Measurements from ENCODE around the gene EXD3.

EXD3 gene

DNA sequence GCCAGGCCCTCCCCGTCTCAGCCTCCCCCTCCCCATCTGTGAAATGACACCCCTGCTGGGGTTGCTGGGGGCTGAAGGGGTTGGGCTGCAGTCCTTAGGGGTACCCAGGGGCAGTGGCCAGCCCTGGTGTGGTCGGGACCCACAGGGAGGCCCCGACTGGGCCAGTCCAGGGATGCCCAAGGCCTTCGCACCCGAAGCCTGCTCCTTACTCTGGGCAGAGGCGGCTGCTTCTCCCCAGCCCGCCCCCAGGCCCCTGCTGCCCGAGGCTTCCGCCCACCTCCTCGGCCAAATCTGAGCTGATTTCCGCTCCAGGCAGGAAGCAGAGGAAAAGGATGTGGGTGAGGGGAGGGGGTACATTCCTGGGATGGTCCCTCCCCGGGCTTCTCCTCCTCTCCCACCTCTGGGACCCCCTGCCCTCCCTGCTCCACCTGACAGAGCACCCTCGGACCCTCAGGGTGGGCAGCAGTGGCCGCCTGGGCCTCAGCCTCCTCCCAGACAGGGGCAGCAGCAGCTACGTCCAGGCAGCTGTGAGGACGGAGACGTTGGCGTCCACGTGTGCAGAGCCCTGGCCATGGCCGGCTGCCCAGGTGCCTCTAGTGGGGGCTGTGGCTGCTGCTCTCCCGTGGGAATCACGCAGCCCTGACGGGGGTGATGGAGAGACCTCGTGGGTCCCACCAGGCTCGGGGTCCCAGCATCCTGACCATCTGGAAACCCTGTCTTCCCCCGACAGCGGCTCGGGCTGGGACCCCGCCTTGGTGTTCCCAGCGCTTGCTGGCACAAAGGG, 116.7 kb downstream of the EXD3 start:
- DNase-seq (ENCODE audit: low read depth): no peak

DNA sequence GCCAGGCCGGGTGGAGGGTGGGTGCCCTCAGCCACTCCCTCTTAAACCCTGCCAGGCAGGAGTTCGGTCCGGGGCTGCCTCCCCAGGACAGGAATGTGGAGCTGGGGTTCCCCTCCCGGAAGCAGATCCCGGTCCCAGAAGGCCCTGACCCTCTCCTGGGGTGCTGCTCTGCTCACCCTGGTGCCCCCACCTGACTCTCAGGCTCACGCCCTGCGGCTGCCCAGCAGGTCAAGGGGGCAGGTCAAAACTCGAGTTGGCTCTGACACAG, 117.2 kb downstream of the EXD3 start:
- DNase-seq (ENCODE audit: low read depth): no peak

DNA sequence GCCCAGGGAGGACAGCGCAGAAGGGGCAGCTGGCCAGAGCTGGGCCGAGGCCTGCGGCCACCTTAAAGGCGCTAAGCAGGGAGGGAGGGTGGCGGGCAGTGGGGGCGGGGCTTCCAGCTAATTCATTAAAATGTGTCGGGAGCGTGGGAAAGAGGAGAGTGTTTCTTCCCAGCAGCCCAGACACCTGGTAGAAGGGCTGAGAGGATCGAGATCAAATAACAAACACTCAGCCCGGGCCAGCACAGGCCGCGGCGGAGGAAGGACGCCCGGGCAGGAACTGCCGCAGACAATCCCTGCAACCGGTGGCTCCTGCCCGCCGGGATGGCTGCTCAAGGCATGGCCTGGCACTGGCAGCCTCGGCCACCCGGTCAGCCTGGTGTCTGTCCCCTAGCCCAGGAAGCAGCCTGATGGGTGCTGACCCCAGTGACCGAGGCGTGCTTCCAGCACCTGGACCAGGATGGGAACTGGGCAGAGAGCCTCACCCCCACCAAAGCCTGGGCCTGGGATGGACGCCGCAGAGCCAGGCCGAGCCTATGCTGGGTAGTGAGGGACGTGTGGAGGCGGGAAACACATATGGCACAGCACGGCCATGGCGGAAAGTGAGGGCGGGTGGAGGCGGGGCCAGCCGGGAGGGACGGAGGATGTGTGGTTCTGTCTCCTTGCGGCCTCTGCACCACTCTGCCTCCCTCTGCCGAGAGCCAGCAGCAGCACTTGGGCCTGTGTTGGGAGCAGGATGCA, 117.7 kb downstream of the EXD3 start:
- peak; percentile 23 for DNase-seq (ENCODE audit: low read depth)

DNA sequence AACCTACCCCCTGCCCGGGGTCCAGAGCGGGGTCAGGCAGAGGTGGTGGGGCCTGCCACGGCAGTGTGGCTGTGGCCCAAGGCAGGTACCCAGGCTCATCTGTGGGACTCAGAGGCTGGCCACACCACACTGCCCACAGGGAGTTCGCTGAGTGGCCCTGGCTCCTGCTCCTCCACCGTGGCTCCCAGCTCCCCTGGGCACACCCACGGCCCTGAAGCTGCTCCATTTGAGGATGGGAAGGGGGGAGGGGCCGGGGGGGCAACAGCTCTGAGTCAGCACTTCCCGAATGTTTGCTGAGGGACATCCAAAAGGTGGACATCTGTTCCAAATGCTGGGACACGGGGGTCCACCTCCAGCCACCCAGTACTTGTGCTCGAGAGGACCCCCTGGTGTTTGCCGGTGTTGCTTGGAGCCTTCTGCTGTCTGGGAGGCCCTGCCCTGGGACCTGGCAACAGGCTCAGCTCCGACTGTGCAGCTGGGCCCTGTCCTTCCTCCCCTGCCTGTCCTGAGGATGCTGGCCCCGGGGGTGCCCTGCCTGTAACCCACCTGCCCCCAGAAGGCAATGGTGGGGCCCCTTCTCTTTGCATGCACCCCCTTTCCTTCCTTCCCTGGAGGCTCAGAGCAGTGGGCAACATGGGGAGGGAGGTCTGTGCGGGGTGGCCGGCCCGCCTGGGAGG, 118.4 kb downstream of the EXD3 start:
- DNase-seq (ENCODE audit: low read depth): no peak

DNA sequence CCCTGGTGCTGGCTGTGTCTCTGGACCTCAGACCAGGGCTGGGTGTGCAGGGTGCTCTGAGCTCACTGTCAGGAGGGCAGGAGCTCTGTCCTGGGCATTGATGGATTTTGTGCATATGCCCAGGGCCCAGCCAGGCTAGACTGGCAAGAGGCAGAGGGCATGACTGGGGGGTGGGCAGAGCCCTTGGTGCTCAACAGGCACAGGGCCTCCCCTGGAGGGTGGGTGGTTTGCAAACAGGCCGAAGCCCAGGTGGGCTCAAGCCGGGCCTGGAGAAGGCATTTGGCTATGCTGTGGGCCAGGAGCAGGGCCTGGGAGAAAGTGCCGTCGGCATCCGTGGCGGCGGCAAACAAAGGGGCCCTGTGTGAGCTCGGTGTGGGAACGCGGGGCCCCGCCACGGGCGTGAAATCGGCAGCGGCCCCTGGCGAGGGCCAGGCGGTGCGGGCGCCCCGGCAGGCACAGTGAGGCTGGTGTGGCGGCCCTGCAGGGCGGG, 119.0 kb downstream of the EXD3 start:
- no peak for DNase-seq (ENCODE audit: low read depth)

DNA sequence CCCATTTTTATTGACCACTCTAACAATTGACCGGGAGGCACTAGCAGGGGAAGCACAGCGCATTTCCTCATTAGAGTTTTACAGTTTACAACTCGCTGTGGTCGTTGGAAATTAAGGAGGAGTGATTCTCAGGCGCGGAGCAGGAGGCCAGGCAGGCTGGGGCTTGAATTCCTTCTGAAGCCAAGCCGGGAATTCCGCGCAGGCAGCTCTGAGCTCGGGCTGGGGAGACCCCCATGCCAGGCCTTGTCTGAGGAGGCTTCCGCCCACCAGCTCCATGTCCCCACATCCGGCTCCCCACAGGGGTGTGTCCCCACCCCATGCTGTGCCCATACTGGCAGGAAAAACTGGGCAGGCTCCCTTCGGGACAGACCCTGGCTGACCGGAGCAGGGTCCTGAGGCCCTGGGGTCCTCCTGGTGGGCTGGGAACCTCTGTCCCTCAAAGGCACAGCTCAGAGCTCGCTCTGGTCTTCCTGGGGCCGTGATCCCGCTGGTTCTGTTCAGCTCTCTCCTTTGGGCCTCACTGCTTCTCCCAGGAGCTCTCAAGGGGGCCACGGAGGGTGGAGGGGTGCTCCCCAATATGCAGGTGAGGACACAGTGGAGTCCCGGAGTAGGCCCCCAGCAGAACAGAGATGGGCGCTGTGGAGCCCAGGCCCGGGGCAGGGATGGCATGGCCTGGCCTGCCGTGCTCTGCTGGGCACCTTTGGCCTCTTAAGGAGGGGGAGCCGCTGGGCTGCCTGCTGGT, 119.6 kb downstream of the EXD3 start:
- DNase-seq (ENCODE audit: low read depth): no peak

DNA sequence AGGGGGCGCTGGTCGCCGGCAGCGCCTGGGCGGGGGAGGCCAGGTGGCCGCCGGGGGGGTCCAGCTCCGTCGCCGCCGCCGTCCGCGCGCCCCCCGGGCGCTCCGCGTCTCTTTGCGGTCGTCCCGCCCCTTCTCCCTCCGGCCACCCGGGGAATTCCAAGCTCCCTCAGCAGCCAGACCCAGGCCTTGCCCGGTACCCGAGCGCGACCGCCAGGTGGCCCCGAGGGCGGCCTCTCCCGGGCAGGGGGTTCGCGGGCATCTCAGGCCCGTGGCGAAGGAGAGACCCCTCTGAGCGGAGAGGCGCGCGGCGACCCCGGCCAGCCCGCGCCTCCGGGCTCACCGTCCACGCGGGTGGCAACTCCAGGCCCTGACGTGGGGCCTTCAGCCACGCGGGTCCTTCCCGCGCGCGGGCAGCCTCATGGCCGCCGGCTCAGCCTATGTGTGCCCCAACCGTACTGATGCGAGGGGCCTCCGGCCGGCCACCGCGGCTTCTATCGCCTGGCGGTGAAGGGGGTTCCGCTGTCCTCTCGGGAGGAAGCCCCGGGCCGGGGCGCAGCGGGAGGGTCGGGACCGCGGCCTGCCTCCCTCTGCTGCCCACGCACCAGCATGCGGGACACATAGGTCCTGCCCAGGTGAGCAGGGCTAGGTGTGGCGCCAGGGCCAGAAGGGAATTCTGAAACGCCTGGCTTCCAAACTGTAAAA, 120.4 kb downstream of the EXD3 start:
- no peak for DNase-seq (ENCODE audit: low read depth)

DNA sequence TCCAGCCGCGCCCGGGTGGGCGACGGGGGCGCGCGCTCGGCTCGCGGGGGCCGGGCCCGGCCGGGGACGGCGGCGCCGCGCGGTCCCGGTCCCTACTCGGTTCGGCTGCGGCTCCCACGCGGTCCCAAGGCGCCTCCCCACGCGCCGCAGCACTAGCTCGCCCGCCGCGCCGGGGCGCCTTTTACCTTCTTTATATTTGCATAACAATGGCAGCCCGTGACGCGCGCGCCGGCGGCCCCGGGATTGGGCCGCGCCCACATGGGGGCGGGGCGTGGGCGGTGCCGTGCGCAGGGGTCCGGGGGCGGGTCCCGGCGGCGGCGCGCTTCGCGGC, 120.9 kb downstream of the EXD3 start, which contains the start of gene NRARP:
Gene NRARP (minus strand): TSS at position 154 of the 331 bp plus-strand sequence. CDS start 343 bp downstream, outside the sequence.
- DNase-seq (ENCODE audit: low read depth): peak; percentile 78

DNA sequence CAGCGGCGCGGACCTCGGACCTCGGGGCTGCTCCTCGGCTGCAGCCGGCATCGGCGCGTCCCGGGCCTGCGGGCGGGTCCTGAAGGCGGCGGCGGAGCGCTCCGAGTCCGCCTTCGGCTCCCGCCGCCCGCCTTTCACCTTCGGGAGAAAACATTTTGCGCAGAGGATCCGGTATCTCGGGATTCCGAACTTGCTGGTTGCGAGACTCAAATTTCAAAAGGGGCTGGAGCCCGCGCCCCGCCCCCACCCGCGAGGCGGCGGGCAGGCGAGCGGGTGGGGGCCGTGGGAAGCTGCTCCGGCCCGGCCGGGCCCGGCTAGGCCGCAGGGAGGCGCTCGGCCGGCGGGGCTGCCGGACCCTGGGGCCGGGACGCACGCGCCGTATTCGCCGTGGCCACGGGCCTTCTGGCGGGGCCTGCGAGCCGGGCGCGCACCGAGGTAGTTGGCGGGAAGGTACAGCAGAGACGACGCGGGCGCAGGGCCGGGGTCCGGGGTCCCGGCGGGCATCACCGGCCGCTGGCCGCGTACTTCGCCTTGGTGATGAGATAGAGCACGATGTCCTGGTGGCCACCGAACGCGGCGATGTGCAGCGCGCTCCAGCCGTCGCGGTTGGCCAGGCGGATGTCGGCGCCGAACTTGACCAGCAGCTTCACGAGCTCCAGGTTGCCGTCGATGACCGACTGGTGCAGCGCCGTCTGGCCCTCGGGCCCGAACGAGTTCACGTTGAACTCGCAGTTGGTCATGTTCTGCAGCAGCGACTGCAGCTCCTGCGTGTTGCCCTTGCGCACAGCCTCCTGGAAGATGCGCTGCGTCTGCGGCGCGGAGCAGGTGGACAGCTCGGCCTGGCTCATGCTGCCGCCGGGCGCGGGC, 121.6 kb downstream of the EXD3 start:
- DNase-seq (ENCODE audit: low read depth): no peak

DNA sequence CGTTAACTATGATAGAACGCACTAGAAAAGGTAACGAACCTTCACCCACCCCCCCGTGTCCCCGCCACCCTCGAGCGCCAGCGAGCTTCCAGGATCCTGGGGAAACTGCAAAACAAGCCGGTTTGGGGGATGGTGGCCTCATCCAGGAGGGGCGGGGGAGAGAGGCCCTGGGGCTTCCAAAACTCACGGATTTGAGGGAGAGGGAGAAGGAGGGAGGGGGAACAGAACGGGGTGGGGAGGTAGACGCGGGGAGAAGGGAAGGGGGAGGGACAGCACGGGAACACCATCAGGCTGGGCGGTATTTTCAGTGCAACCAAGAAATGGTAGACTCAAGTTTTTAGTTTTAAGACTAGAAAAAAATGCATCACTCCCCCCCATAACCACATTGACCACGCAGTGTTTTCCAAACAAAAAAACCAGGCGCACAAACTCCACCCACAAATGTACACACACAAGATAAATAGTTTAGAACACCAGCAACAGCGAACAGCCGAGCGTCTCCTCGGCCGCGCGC, 122.3 kb downstream of the EXD3 start:
- DNase-seq (ENCODE audit: low read depth): no peak

DNA sequence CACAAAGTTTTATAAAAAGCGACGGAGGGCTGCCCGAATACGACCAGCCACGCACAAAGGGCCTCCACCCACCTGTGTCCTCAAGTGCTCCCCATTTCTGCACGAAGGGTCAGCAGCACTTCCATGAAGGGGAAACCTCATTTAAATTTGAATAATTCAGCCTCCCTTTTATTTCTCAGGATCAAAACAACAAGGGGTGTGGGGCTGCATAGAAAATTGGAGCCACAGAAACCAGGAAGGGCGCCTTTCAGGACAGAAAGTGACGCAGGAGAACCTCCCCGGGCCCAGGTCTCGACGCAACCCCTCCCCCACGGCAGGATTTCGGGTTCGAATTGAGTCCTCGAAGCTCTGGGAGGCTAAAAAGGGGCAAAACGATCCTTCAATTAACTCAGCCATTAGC, 123.0 kb downstream of the EXD3 start:
- no peak for DNase-seq (ENCODE audit: low read depth)

DNA sequence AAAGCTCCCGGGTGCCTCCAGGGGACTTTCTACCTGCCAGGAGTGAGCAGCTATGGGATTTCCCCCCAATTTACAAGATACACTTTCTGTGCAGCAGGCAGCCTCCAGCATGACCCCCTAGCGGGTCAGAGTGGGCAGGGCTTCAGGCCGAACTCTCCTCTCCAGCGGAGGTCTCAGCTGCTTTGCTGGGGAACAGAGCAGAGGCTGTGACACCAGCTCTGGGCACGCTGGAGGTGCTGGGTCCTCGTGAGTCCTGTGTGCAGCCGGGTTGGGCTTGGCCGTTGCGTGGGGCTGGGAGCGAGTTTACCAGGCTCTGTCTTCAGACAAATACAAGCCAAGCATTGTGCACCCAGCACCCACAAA, 123.8 kb downstream of the EXD3 start:
- no peak for DNase-seq (ENCODE audit: low read depth)

DNA sequence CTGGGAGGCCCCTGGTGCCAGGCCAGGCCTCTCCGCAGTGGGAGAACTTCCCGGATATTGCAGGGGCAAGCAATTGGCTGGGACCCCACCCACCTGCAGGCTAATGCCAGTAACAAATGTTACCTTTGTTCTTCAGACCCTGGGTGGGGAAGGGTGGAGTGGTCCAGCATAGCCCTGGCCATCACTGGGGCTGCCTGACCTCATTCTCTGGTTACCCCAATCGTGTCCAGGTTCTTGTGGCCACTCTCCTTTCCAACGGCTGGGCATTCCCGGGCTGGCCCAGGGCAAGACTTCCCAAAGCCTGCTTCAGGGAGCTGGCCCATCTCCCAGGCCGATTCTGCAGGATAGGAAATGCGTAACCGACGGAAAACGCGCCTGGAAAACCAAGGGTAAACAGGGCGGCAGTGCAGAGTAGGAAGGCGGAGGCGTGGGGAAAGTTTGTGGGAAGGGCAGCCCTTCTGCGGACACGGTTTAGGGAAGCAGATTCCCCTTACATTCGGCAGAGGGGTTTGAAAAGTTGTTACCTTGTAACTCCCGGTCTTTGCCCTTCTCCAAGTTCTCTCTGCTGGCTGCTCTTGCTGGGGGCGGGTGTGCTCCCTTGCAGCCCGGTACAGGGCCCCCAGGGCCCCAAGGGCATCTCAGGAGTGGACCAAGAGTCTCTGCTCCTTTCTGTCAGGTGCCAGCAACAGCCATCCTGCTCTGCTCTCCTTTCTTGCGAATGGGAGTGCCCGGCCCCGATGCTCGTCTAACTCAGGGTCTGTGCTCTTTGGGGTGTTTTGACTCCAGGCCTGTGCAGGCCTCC, 124.4 kb downstream of the EXD3 start:
- DNase-seq (ENCODE audit: low read depth): no peak

DNA sequence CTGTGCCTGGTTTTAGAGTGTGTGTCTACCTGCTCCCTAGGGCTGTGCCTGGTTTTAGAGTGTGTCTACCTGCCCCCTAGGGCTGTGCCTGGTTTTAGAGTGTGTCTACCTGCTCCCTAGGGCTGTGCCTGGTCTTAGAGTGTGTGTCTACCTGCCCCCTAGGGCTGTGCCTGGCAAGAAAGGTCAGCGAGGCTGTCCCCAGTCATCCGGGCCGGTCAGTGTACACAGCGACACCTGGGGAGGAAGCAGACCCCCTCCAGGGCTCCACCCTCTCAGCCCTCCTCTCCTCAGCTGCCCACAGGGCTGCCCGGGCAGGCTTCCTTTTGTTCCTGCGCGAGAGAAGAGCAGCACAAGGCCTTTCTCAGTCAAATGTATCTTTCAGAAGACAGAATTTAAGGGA, 125.0 kb downstream of the EXD3 start:
- no peak for DNase-seq (ENCODE audit: low read depth)

DNA sequence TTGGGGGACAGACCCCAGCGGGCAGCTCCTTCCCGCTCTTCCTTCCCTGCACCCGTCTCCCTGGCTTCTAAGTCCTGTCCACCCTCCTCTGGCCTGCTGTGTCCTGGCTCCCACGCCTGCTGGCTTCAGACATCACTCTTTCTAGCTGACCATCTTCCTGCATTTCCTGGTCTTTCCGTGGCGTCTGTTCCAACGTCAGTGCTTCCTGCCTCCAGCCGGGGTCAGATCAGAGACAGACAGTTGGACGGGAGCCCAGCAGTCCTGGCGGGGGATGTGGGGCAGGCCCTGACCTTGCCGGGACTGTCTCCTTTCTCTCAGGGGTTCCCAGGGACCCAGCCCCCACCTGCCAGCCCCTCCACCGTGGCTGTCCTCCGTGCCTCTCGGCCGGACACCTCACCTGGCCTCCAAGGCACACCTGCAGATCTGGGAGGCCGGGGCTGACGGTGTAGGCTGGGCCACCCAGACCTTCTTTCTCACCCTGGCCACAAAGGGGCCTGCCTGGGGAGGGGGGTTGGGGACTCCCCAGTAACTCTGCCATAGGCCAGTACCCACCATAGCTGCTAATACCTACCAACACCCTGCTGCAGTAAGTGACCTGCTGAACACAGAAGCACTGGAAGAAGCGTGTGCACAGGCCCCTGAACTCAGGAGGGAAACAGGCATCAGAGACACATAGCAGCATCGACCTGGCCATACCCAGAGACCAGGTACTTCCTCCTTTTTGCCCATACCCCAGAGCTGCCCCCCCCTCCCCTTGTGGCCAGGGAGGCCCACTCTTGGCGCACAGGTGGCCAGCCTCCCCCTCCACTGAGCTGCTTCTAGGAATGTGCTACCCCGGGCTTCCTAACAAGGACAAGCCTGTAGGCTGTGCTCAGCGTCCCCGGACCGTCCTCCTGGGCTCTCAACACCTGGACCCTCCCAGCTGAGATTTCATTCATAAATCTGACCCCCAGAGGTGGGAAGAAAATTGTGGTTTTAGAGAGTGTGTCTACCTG, 126.0 kb downstream of the EXD3 start:
- DNase-seq (ENCODE audit: low read depth): no peak

DNA sequence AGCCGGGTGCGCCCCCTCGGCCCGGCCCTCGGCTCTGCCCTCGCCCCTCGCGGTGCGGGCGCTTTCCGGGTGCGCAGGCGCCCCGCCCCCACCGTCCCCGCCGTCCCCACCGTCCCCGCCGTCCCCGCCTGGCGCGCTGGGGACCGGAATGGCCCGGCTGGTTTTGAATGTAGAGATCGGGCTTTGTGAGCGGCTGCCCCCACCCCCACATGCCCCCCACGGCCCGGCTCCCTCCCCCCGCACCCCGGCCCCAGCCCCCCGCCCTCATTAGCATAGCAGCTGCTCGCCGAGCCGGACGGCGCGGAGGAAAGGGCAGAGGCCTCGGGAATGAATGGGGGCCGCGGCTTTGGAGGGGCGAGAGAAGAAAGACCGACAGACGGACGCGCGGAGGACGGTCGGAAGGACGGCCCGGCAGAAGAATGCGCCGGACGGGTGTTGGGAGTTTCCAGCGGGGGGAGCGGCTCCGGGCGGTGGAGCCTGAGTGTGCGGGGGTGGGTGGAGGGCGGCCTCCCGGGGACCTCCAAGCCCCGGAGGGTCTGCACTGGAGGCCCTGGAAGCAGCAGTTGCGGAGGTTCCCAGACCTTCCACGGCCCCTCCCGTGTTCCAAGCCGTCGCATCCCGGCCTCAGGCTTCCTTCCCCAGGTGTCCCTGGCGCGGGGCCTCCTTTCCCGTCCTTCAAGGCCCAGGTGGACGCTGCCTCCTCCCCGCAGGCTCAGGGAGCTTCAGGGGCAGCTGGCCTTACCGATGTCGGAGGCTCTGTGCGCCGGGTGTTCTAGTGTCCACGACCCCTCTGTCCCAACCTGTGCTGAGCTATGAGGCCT, 126.9 kb downstream of the EXD3 start:
- DNase-seq (ENCODE audit: low read depth): no peak

DNA sequence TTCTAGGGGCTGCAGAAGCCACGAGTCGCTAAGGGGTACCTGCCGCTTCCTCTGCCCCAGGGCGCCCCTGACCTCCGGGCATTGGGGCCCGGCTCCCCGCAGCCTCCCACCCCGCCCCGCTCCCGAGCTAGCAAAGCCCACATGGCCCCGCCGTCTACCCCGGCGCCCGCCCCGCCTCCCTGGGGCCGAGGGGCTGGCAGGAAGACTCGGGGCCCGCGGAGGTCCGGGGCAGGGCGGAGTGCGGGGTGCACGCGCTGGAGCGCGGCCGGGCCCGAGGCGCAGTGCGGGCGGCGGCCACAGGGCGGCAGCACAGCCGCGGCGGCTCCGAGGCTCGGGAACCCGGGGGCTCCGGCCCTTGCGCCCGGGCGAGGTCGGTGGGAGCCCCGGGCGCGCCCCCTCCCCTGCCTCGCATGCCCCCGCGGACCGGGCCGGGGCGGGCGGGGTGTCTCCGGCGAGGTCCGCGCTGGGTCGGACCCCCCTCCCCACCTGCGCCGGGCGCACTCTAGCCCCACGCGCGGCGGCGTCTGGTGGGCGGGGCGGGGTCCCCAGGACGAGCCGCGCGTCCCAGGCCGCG, 127.6 kb downstream of the EXD3 start:
- DNase-seq (ENCODE audit: low read depth): no peak

All from T-helper 22 cell (primary cell).